Keratinocyte (primary cell): Measurements from ENCODE around the gene PHLDB3. TPM values are rescaled to one million over a fixed set of nuclear protein-coding genes. Genes with fewer than 3 reads are reported as not detected.
A peak's percentile ranks its signal among the peaks of the same experiment; 100 is the strongest.

Source experiments
- DNase-seq: peaks from one replicate; pipeline ENCODE4 v3.0.0-alpha.2; 2011; ENCODE audit warnings: low read depth, missing footprints, low spot score
- FAIRE-seq: peaks from 2 replicates; lab custom pipeline; 2011; peaks lifted over from hg19 to GRCh38; lab: Jason Lieb, UNC
- H2AFZ ChIP-seq: 2 replicates; pipeline ENCODE4 v1.6.0; 2012; ENCODE audit warnings: low read length, control low read depth, inconsistent platforms; ENCODE audit not compliant: control insufficient read depth
- H3K27ac ChIP-seq: 2 replicates; pipeline ENCODE4 v1.5.1; 2011; ENCODE audit warnings: low read length; ENCODE audit not compliant: control insufficient read depth, insufficient read depth
- H3K27me3 ChIP-seq: 3 replicates; pipeline ENCODE4 v1.6.0; 2011; ENCODE audit warnings: low read length; ENCODE audit not compliant: control insufficient read depth, insufficient read depth; ENCODE audit errors: extremely low read depth
- H3K36me3 ChIP-seq, 2 experiments: 2 replicates in 1 of 2; 3 replicates in 1 of 2; pipeline ENCODE4 v1.5.1; 2011; ENCODE audit warnings: low read length in 2 of 2, mild to moderate bottlenecking in 1 of 2; ENCODE audit not compliant: control insufficient read depth in 2 of 2, insufficient read depth in 2 of 2; ENCODE audit errors: extremely low read depth in 1 of 2
- H3K4me1 ChIP-seq: 3 replicates; pipeline ENCODE4 v1.5.1; 2011; ENCODE audit warnings: low read length; ENCODE audit not compliant: control insufficient read depth, insufficient read depth; ENCODE audit errors: extremely low read depth
- H3K4me2 ChIP-seq: 3 replicates; pipeline ENCODE4 v1.6.0; 2011; ENCODE audit warnings: low read depth, low read length; ENCODE audit not compliant: control insufficient read depth, insufficient read depth; ENCODE audit errors: extremely low read depth
- H3K4me3 ChIP-seq, 3 experiments: fragments of 200-600 bp in 1 of 3; sonication (generic) in 1 of 3; 2 replicates in 2 of 3; 3 replicates in 1 of 3; pipeline ENCODE4 v1.5.1; 2011 to 2016; ENCODE audit warnings: low read length in 3 of 3, mild to moderate bottlenecking in 3 of 3, control low read depth in 2 of 3, inconsistent platforms in 1 of 3, low read depth in 1 of 3, mixed read lengths in 1 of 3, mixed run types in 1 of 3, moderate library complexity in 1 of 3; ENCODE audit not compliant: control insufficient read depth in 2 of 3, insufficient read depth in 2 of 3; ENCODE audit errors: extremely low read depth in 1 of 3
- H3K79me2 ChIP-seq: 2 replicates; pipeline ENCODE4 v1.6.0; 2012; ENCODE audit warnings: low read length; ENCODE audit not compliant: control insufficient read depth, insufficient read depth
- H3K9ac ChIP-seq: 3 replicates; pipeline ENCODE4 v1.6.0; 2011; ENCODE audit warnings: low read length; ENCODE audit not compliant: control insufficient read depth, insufficient read depth; ENCODE audit errors: extremely low read depth
- H3K9me1 ChIP-seq: 3 replicates; pipeline ENCODE4 v1.6.0; 2011; ENCODE audit warnings: low read length; ENCODE audit not compliant: control insufficient read depth, insufficient read depth; ENCODE audit errors: extremely low read depth
- H3K9me3 ChIP-seq: 2 replicates; pipeline ENCODE4 v1.5.1; 2012; ENCODE audit warnings: low read depth, low read length; ENCODE audit not compliant: control insufficient read depth
- H4K20me1 ChIP-seq: 3 replicates; pipeline ENCODE4 v1.6.0; 2011; ENCODE audit warnings: low read length; ENCODE audit not compliant: control insufficient read depth, insufficient read depth; ENCODE audit errors: extremely low read depth
- EZH2 ChIP-seq: IDR thresholded peaks from one replicate; pipeline ENCODE4 v1.6.1; 2012; ENCODE audit warnings: inconsistent platforms, mild to moderate bottlenecking, low read length, moderate library complexity
- dilution Hi-C: fragments of 300-500 bp; cut with MboI; formaldehyde crosslinking; loops from one replicate; pipeline ENCODE4 v1.7.0; 2020; ENCODE audit warnings: low sequenced_read_pairs; ENCODE audit not compliant: extremely low pct_ligation_motif_present
- polyA plus RNA-seq, 5 experiments: library from polyadenylated mRNA; depleted of rRNA in 3 of 5; stranded (reverse) in 3 of 5; stranded (forward) in 1 of 5; unstranded in 1 of 5; fragments of >200 nt; gene quantifications; 1 replicate in 1 of 5; 2 replicates in 3 of 5; 3 replicates in 1 of 5; pipeline versions ENCODE4 v1.2.1 to v1.2.3, GENCODE V29; 2011 to 2012; ENCODE audit warnings: missing spikeins in 2 of 5, low read depth in 1 of 5, low replicate concordance in 1 of 5
- TF ChIP-seq, protein P1 (sequence below), 3 experiments: IDR thresholded peaks in 1 of 3; conservative IDR thresholded peaks in 1 of 3; optimal IDR thresholded peaks in 1 of 3; 2 replicates in 2 of 3; 3 replicates in 1 of 3; pipeline versions ENCODE3 to v1.5.1; 2011; ENCODE audit warnings: low read length in 3 of 3, mild to moderate bottlenecking in 3 of 3, moderate library complexity in 2 of 3, control low read depth in 1 of 3, inconsistent platforms in 1 of 3; ENCODE audit not compliant: insufficient read depth in 2 of 3; ENCODE audit errors: extremely low read depth in 1 of 3

PHLDB3 gene
- polyA plus RNA-seq, 1 donor (not counting 4 experiments of a cell fraction or from before 2014, with no cell fraction given), result 6.7 TPM

DNA sequence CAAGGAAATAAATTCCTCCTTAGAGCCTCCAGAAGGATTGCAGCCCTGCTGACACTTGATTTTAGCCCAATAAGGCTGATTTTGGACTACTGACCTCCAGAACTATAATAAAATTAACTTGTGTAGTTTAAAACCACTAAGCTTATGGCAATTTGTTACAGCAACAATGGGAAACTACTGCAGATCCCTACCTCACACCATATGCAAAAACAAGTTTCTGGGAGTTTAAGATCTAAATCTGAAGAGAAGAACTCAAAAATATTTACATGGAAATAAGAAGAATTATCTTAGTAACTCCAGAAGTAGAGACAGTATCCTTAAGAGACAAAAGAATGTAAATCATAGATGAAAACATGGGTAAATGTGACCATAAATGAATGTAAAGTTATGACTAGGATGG is 34.4 kb upstream of the PHLDB3 start:
- Histone ChIP-seq H4K20me1 (no peaks in the 10 kb centered on the region), H3K9ac (no peak overlapping the region), H3K4me3 (no peak overlapping the region), H3K79me2 (no peaks in the 10 kb centered on the region), H2AFZ (no peak overlapping the region), H3K9me3 (no peaks in the 10 kb centered on the region), H3K36me3 (peaks cover 4 to 15% of the 10 kb centered on the region in 2 experiments), H3K27me3 (no peaks in the 10 kb centered on the region), H3K4me1 (no peaks in the 10 kb centered on the region), H3K9me1 (no peaks in the 10 kb centered on the region), H3K27ac (no peak overlapping the region), H3K4me2 (no peak overlapping the region)
- FAIRE-seq (no peak), DNase-seq (no peak)
- dilution Hi-C loops, result no loop called here
- TF ChIP-seq EZH2, result no peak
- TF ChIP-seq, protein P1, sequence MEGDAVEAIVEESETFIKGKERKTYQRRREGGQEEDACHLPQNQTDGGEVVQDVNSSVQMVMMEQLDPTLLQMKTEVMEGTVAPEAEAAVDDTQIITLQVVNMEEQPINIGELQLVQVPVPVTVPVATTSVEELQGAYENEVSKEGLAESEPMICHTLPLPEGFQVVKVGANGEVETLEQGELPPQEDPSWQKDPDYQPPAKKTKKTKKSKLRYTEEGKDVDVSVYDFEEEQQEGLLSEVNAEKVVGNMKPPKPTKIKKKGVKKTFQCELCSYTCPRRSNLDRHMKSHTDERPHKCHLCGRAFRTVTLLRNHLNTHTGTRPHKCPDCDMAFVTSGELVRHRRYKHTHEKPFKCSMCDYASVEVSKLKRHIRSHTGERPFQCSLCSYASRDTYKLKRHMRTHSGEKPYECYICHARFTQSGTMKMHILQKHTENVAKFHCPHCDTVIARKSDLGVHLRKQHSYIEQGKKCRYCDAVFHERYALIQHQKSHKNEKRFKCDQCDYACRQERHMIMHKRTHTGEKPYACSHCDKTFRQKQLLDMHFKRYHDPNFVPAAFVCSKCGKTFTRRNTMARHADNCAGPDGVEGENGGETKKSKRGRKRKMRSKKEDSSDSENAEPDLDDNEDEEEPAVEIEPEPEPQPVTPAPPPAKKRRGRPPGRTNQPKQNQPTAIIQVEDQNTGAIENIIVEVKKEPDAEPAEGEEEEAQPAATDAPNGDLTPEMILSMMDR (optimal IDR thresholded peaks at IDR 0.05 in 1 of 3, IDR thresholded peaks at IDR 0.05 in 1 of 3, conservative IDR thresholded peaks at IDR 0.05 in 1 of 3; ENCODE audit: extremely low read depth in 1 of 3, insufficient read depth in 2 of 3, low read length in 3 of 3), result no peak

DNA sequence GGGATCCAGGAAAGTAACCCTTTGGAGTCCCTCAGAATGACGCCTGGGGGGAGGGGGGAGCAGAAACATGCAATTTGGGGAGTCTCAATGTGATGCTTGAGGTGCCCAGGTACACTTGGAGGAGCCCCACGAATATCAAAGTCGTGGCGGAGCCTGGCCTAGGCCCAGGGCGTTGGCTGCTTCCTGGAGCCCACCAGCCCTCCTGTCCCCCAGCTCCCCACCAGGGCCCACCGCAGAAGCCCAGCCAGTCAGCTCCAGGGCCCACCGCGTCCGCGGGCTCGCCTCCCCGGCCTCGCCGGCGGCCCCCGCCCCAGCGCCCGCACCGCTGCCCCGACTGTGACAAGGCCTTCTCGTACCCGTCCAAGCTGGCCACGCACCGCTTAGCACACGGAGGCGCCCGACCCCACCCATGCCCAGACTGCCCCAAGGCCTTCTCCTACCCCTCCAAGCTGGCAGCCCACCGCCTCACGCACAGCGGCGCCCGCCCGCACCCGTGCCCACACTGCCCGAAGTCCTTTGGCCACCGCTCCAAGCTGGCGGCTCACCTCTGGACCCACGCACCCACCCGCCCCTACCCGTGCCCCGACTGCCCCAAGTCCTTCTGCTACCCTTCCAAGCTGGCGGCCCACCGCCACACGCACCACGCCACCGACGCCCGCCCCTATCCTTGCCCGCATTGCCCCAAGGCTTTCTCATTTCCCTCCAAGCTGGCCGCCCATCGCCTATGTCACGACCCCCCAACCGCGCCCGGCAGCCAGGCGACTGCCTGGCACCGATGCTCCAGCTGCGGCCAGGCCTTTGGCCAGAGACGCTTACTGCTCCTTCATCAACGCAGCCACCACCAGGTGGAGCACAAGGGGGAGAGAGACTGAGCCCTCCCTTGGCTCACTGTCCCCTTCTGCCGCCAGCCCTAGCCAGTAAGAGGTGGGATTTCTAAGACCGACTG is 30.5 kb upstream of the PHLDB3 start:
- Histone ChIP-seq H4K20me1 (no peaks in the 10 kb centered on the region), H3K4me1 (peaks cover 16% of the 10 kb centered on the region), H3K9me1 (no peaks in the 10 kb centered on the region), H3K36me3 (peaks cover 0 to 2% of the 10 kb centered on the region in 2 experiments), H3K27me3 (no peaks in the 10 kb centered on the region), H3K4me2 (no peak overlapping the region), H3K9ac (no peak overlapping the region), H3K4me3 (no peak overlapping the region), H3K79me2 (no peaks in the 10 kb centered on the region), H3K9me3 (no peaks in the 10 kb centered on the region), H3K27ac (no peak overlapping the region), H2AFZ (no peak overlapping the region)
- TF ChIP-seq, protein P1 (optimal IDR thresholded peaks at IDR 0.05 in 1 of 3, IDR thresholded peaks at IDR 0.05 in 1 of 3, conservative IDR thresholded peaks at IDR 0.05 in 1 of 3; ENCODE audit: extremely low read depth in 1 of 3, insufficient read depth in 2 of 3, low read length in 3 of 3), result peak; percentile 42 to 76 (median 63)
- TF ChIP-seq EZH2, result no peak
- dilution Hi-C loops, result no loop called here
- DNase-seq (no peak), FAIRE-seq (no peak)
